IPS-15b (cell line): ENCODE results near the gene IL17B.

Experiments
- H3K27me3 ChIP-seq: one replicate; pipeline ENCODE4 v1.6.1; 2013; ENCODE audit warnings: low read length; ENCODE audit not compliant: control insufficient read depth, insufficient read depth
- H3K36me3 ChIP-seq: one replicate; pipeline ENCODE4 v1.6.1; 2013; ENCODE audit warnings: low read length; ENCODE audit not compliant: control insufficient read depth, insufficient read depth
- H3K4me1 ChIP-seq: one replicate; pipeline ENCODE4 v1.6.1; 2013; ENCODE audit warnings: mild to moderate bottlenecking, low read length; ENCODE audit not compliant: control insufficient read depth, insufficient read depth
- H3K4me3 ChIP-seq: one replicate; pipeline ENCODE4 v1.5.1; 2013; ENCODE audit warnings: low read depth, low read length
- H3K9ac ChIP-seq: one replicate; pipeline ENCODE4 v1.6.1; 2013; ENCODE audit warnings: low read depth, mild to moderate bottlenecking, low read length
- H3K9me3 ChIP-seq: one replicate; pipeline ENCODE4 v1.6.1; 2013; ENCODE audit warnings: mild to moderate bottlenecking, low read length; ENCODE audit not compliant: control insufficient read depth, insufficient read depth

Gene IL17B

GRCh38 chr5:149380466-149381121 is 1.5 kb upstream of the IL17B start:
- H3K36me3 ChIP-seq, result no peaks in the 10 kb centered on the region
- no peaks in the 10 kb centered on the region for H3K9me3 ChIP-seq
- peaks cover 5% of the 10 kb centered on the region for H3K4me1 ChIP-seq
- no peak overlapping the region for H3K9ac ChIP-seq
- no peaks in the 10 kb centered on the region for H3K27me3 ChIP-seq
- no peak overlapping the region for H3K4me3 ChIP-seq

- no peaks in the 10 kb centered on the region for H3K9me3 ChIP-seq
- H3K36me3 ChIP-seq, result no peaks in the 10 kb centered on the region
- H3K4me1 ChIP-seq, result peaks cover 5% of the 10 kb centered on the region
- H3K9ac ChIP-seq, result no peak overlapping the region
- H3K4me3 ChIP-seq, result no peak overlapping the region
- H3K27me3 ChIP-seq, result no peaks in the 10 kb centered on the region
These were observed 804 bp upstream of the IL17B start for GRCh38 chr5:149379818-149380374.

GRCh38 chr5:149378241-149378820 is 761 bp downstream of the IL17B start:
- Histone ChIP-seq H3K4me1 (peaks cover 5% of the 10 kb centered on the region), H3K9ac (no peak overlapping the region), H3K36me3 (no peaks in the 10 kb centered on the region), H3K4me3 (no peak overlapping the region), H3K9me3 (no peaks in the 10 kb centered on the region), H3K27me3 (no peaks in the 10 kb centered on the region)

- no peaks in the 10 kb centered on the region for H3K27me3 ChIP-seq
- H3K9ac ChIP-seq, result no peak overlapping the region
- H3K36me3 ChIP-seq, result no peaks in the 10 kb centered on the region
- no peak overlapping the region for H3K4me3 ChIP-seq
- no peaks in the 10 kb centered on the region for H3K9me3 ChIP-seq
- H3K4me1 ChIP-seq, result peaks cover 2% of the 10 kb centered on the region
These were observed 2.2 kb downstream of the IL17B start for GRCh38 chr5:149376711-149377447.

GRCh38 chr5:149376104-149376503 is 3.0 kb downstream of the IL17B start:
- H3K27me3 ChIP-seq, result no peaks in the 10 kb centered on the region
- no peaks in the 10 kb centered on the region for H3K36me3 ChIP-seq
- H3K4me1 ChIP-seq, result peaks cover 2% of the 10 kb centered on the region
- H3K9me3 ChIP-seq, result no peaks in the 10 kb centered on the region
- H3K9ac ChIP-seq, result no peak overlapping the region
- H3K4me3 ChIP-seq, result no peak overlapping the region

- Histone ChIP-seq H3K9ac (no peak overlapping the region), H3K4me3 (no peak overlapping the region), H3K4me1 (no peaks in the 10 kb centered on the region), H3K9me3 (no peaks in the 10 kb centered on the region), H3K36me3 (no peaks in the 10 kb centered on the region), H3K27me3 (no peaks in the 10 kb centered on the region)
These were observed 3.7 kb downstream of the IL17B start for GRCh38 chr5:149375434-149375833.

GRCh38 chr5:149374801-149375200 is 4.3 kb downstream of the IL17B start:
- H3K9ac ChIP-seq, result no peak overlapping the region
- H3K9me3 ChIP-seq, result no peaks in the 10 kb centered on the region
- no peaks in the 10 kb centered on the region for H3K27me3 ChIP-seq

GRCh38 chr5:149374303-149374702 is 4.8 kb downstream of the IL17B start:
- no peak overlapping the region for H3K4me3 ChIP-seq
- no peaks in the 10 kb centered on the region for H3K27me3 ChIP-seq
- no peak overlapping the region for H3K9ac ChIP-seq
- no peaks in the 10 kb centered on the region for H3K9me3 ChIP-seq
- no peaks in the 10 kb centered on the region for H3K36me3 ChIP-seq
- H3K4me1 ChIP-seq, result no peaks in the 10 kb centered on the region

More at GRCh38 chr5:149374801-149375200, 4.3 kb downstream of the IL17B start:
- Histone ChIP-seq H3K4me3 (no peak overlapping the region), H3K4me1 (no peaks in the 10 kb centered on the region), H3K36me3 (no peaks in the 10 kb centered on the region)

- no peak overlapping the region for H3K4me3 ChIP-seq
- H3K9ac ChIP-seq, result no peak overlapping the region
- H3K27me3 ChIP-seq, result no peaks in the 10 kb centered on the region
- no peaks in the 10 kb centered on the region for H3K4me1 ChIP-seq
- H3K36me3 ChIP-seq, result no peaks in the 10 kb centered on the region
- no peaks in the 10 kb centered on the region for H3K9me3 ChIP-seq
These were observed 6.2 kb downstream of the IL17B start for GRCh38 chr5:149372932-149373331.

- H3K9ac ChIP-seq, result no peak overlapping the region
- H3K9me3 ChIP-seq, result no peaks in the 10 kb centered on the region
- H3K27me3 ChIP-seq, result no peaks in the 10 kb centered on the region
These were observed 6.9 kb downstream of the IL17B start for GRCh38 chr5:149372076-149372795.

GRCh38 chr5:149371296-149371962 is 7.7 kb downstream of the IL17B start:
- no peak overlapping the region for H3K9ac ChIP-seq
- H3K36me3 ChIP-seq, result no peaks in the 10 kb centered on the region
- no peaks in the 10 kb centered on the region for H3K27me3 ChIP-seq
- no peak overlapping the region for H3K4me3 ChIP-seq
- peaks cover 2% of the 10 kb centered on the region for H3K4me1 ChIP-seq
- H3K9me3 ChIP-seq, result no peaks in the 10 kb centered on the region

More at GRCh38 chr5:149372076-149372795, 6.9 kb downstream of the IL17B start:
- Histone ChIP-seq H3K36me3 (no peaks in the 10 kb centered on the region), H3K4me3 (no peak overlapping the region), H3K4me1 (peaks cover 2% of the 10 kb centered on the region)
